ENCODE data around the gene FMNL2.

DNA sequence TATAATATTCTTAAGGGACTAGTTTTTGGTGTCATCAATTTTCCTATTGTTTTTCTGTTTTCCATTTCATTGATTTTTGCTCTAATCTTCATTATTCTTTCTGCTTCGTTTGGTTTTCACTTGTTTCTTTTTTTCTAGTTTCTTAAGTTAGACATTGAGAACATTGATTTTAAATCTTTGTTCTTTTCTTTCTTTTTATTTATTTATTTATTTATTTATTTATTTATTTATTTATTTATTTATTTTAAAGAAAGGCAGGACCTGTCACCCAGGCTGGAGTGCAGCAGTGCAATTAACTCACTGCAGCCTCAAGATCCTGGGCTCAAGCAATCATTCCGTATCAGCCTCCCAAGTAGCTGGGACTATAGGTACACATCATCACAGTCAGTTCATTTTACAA is 7.0 kb upstream of the FMNL2 start:
- TF ChIP-seq CTBP1 (IDR thresholded peaks at IDR 0.05; ENCODE audit: borderline replicate concordance) (no peak), FOXA1 (IDR thresholded peaks at IDR 0.05) (no peak), LEF1 (IDR thresholded peaks at IDR 0.05; ENCODE audit: borderline replicate concordance) (no peak), FOXK2 (IDR thresholded peaks at IDR 0.05) (no peak), SP1 (IDR thresholded peaks at IDR 0.05) (no peak), ARNT (IDR thresholded peaks at IDR 0.05) (no peak), SUZ12 (IDR thresholded peaks at IDR 0.05) (no peak), L3MBTL2 (conservative IDR thresholded peaks at IDR 0.05) (no peak), FOXM1 (IDR thresholded peaks at IDR 0.05; ENCODE audit: borderline replicate concordance) (no peak), TARDBP (IDR thresholded peaks at IDR 0.05) (no peak)
- TF ChIP-seq, protein P1, sequence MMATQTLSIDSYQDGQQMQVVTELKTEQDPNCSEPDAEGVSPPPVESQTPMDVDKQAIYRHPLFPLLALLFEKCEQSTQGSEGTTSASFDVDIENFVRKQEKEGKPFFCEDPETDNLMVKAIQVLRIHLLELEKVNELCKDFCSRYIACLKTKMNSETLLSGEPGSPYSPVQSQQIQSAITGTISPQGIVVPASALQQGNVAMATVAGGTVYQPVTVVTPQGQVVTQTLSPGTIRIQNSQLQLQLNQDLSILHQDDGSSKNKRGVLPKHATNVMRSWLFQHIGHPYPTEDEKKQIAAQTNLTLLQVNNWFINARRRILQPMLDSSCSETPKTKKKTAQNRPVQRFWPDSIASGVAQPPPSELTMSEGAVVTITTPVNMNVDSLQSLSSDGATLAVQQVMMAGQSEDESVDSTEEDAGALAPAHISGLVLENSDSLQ (IDR thresholded peaks at IDR 0.05), result no peak

Data from HEK293T (cell line).